HepG2 (cell line): ENCODE data around the gene ZNF276. TPM values are rescaled to one million over a fixed set of nuclear protein-coding genes. Genes with fewer than 3 reads are reported as not detected.

ENCODE experiments used
- ATF1 ChIP-seq: IDR thresholded peaks from 2 replicates; pipeline ENCODE4 v1.6.1; 2016; ENCODE audit warnings: mild to moderate bottlenecking, control low read depth
- ATF7-NPFF ChIP-seq: sonication (generic); formaldehyde crosslinking; IDR thresholded peaks from 2 replicates; pipeline ENCODE4 v1.8.1; 2023; ENCODE audit warnings: mild to moderate bottlenecking, low read depth, missing genetic modification reagents, moderate library complexity
- ELF4 ChIP-seq: sonication (generic); formaldehyde crosslinking; IDR thresholded peaks from 2 replicates; pipeline ENCODE4 v1.5.0; 2020; ENCODE audit warnings: missing genetic modification reagents, mild to moderate bottlenecking, moderate library complexity, borderline replicate concordance
- HES4 ChIP-seq: sonication (generic); formaldehyde crosslinking; IDR thresholded peaks from 2 replicates; pipeline ENCODE4 v1.9.0; 2021; ENCODE audit warnings: mild to moderate bottlenecking, missing genetic modification reagents, borderline replicate concordance
- HNRNPK ChIP-seq: fragments of 200-400 bp; formaldehyde crosslinking; IDR thresholded peaks from 2 replicates; pipeline ENCODE4 v1.6.1; 2018; ENCODE audit warnings: low read length, low read depth, moderate library complexity, mild to moderate bottlenecking; ENCODE audit not compliant: poor library complexity, severe bottlenecking
- LCORL ChIP-seq, 2 experiments: fragments of 450-650 bp in 1 of 2; sonication (generic) in 1 of 2; formaldehyde crosslinking in 1 of 2; IDR thresholded peaks; 2 replicates each; pipeline versions ENCODE4 v1.5.0 to v1.6.1; 2017 to 2020; ENCODE audit warnings: antibody characterized with exemption in 1 of 2, missing genetic modification reagents in 1 of 2
- NR2F1 ChIP-seq, 2 experiments: fragments of 450-650 bp in 1 of 2; formaldehyde crosslinking in 1 of 2; IDR thresholded peaks; 2 replicates each; pipeline versions ENCODE4 v1.5.0 to v1.6.1; 2016 to 2020; ENCODE audit warnings: mild to moderate bottlenecking in 1 of 2, missing compliant biosample characterization in 1 of 2, missing genetic modification reagents in 1 of 2, moderate library complexity in 1 of 2
- PHF5A ChIP-seq: IDR thresholded peaks from one replicate; pipeline ENCODE4 v1.6.1; 2018; ENCODE audit warnings: low read depth, missing genetic modification reagents; ENCODE audit not compliant: unreplicated experiment
- PRMT3 ChIP-seq: sonication (generic); formaldehyde crosslinking; IDR thresholded peaks from 2 replicates; pipeline ENCODE4 v1.8.1; 2022; ENCODE audit warnings: low read depth, mild to moderate bottlenecking, moderate library complexity, missing genetic modification reagents, borderline replicate concordance
- SP140L ChIP-seq: sonication (generic); formaldehyde crosslinking; IDR thresholded peaks from 2 replicates; pipeline ENCODE4 v1.4.0; 2020; ENCODE audit warnings: missing genetic modification reagents, borderline replicate concordance
- SP4 ChIP-seq: sonication (generic); formaldehyde crosslinking; IDR thresholded peaks from 2 replicates; pipeline ENCODE4 v1.8.1; 2023; ENCODE audit warnings: mild to moderate bottlenecking, missing genetic modification reagents
- ZNF160 ChIP-seq: sonication (generic); formaldehyde crosslinking; IDR thresholded peaks from 2 replicates; pipeline ENCODE4 v1.8.0; 2022; ENCODE audit warnings: mild to moderate bottlenecking, inconsistent platforms, missing genetic modification reagents
- ZNF670 ChIP-seq: sonication (generic); formaldehyde crosslinking; IDR thresholded peaks from 2 replicates; pipeline ENCODE4 v1.8.0; 2022; ENCODE audit warnings: mild to moderate bottlenecking, missing genetic modification reagents, borderline replicate concordance
- polyA plus RNA-seq, 8 experiments: library from polyadenylated mRNA; depleted of rRNA in 3 of 8; stranded (reverse) in 7 of 8; unstranded in 1 of 8; fragments of >200 nt; fragmentation: Illumina TruSeq in 4 of 8; extraction: Trizol in 4 of 8; gene quantifications; 2 replicates each; pipeline versions ENCODE4 v1.2.1 to v1.2.3, GENCODE V29; 2011 to 2016; ENCODE audit warnings: low read depth in 4 of 8, missing spikeins in 1 of 8, mixed read lengths in 1 of 8; ENCODE audit not compliant: insufficient read depth in 1 of 8
- total RNA-seq, 5 experiments: library from RNA; depleted of rRNA; stranded (reverse); fragments of >200 nt; fragmentation: Illumina TruSeq; extraction: Trizol; gene quantifications; 2 replicates each; pipeline ENCODE4 v1.2.3, GENCODE V29; 2016; ENCODE audit warnings: low read depth in 1 of 5
- TF ChIP-seq, protein P1 (sequence below): sonication (generic); formaldehyde crosslinking; IDR thresholded peaks from 2 replicates; pipeline ENCODE4 v1.5.1; 2020; ENCODE audit warnings: mild to moderate bottlenecking, missing genetic modification reagents, moderate library complexity
- TF ChIP-seq, protein P2 (sequence below): sonication (generic); formaldehyde crosslinking; IDR thresholded peaks from 2 replicates; pipeline ENCODE4 v1.4.0; 2020; ENCODE audit warnings: missing genetic modification reagents, borderline replicate concordance
- TF ChIP-seq, protein P3 (sequence below): sonication (generic); formaldehyde crosslinking; IDR thresholded peaks from 2 replicates; pipeline ENCODE4 v1.4.0; 2020; ENCODE audit warnings: missing genetic modification reagents
- TF ChIP-seq, protein P4 (sequence below): sonication (generic); formaldehyde crosslinking; IDR thresholded peaks from 2 replicates; pipeline ENCODE4 v1.4.0; 2020; ENCODE audit warnings: missing genetic modification reagents, borderline replicate concordance

ZNF276 gene
- total and polyA plus RNA-seq, 2 of the 13 experiments (the other 11 are each of a cell fraction or from before 2014, with no cell fraction given) = 17.7 to 18.0 TPM

DNA sequence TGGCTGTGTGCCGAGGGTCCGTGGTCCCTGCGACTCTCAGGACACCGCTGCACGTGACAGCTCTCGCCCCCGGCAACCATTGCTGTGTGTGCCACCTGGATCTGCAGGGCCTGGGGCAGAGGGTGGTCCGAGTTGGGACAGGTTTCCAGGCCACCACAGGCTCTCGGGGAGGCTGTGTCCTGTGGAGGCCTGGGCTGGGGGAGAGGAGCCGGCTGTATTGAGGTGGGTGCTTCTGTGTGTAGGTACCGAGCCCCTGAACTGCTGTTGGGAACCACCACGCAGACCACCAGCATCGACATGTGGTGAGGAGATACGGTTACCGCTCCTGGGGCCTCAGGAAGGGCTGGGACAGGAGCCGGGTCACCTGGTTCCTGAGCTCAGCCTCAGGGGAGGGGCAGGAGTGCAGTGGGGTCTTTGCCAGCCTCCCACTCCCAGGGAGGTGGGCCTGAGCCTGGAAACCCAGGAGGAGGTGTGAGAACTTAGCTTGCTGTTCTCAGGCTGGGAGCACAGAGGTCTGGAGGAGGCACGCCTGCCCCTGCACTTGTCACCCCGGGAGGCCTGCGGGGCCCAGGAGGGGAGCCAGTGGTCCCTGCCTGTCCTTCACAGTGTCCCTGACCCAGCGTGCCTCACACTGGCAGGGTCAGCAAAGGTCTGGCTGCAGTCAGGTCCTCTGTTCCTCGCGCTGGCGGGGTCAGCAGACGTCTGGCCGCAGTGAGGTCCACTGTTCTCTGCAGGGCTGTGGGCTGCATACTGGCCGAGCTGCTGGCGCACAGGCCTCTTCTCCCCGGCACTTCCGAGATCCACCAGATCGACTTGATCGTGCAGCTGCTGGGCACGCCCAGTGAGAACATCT is 27.2 kb upstream of the ZNF276 start (continued):
- TF ChIP-seq, protein P1, sequence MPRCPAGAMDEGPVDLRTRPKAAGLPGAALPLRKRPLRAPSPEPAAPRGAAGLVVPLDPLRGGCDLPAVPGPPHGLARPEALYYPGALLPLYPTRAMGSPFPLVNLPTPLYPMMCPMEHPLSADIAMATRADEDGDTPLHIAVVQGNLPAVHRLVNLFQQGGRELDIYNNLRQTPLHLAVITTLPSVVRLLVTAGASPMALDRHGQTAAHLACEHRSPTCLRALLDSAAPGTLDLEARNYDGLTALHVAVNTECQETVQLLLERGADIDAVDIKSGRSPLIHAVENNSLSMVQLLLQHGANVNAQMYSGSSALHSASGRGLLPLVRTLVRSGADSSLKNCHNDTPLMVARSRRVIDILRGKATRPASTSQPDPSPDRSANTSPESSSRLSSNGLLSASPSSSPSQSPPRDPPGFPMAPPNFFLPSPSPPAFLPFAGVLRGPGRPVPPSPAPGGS (CRISPR knock-in tag) = 0 out of 2 replicates have a peak, but pooled peaks have one; percentile 51
- peak; percentile 21 for TF ChIP-seq PHF5A (CRISPR knock-in tag)
- 0 out of 2 replicates have a peak, but pooled peaks have one; percentile 21 for TF ChIP-seq HES4 (CRISPR knock-in tag)
- TF ChIP-seq, protein P2, sequence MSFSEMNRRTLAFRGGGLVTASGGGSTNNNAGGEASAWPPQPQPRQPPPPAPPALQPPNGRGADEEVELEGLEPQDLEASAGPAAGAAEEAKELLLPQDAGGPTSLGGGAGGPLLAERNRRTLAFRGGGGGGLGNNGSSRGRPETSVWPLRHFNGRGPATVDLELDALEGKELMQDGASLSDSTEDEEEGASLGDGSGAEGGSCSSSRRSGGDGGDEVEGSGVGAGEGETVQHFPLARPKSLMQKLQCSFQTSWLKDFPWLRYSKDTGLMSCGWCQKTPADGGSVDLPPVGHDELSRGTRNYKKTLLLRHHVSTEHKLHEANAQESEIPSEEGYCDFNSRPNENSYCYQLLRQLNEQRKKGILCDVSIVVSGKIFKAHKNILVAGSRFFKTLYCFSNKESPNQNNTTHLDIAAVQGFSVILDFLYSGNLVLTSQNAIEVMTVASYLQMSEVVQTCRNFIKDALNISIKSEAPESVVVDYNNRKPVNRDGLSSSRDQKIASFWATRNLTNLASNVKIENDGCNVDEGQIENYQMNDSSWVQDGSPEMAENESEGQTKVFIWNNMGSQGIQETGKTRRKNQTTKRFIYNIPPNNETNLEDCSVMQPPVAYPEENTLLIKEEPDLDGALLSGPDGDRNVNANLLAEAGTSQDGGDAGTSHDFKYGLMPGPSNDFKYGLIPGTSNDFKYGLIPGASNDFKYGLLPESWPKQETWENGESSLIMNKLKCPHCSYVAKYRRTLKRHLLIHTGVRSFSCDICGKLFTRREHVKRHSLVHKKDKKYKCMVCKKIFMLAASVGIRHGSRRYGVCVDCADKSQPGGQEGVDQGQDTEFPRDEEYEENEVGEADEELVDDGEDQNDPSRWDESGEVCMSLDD (CRISPR knock-in tag) = no peak
- peak; percentile 33; the same call in 1 of the 2 replicates for TF ChIP-seq ZNF670
- TF ChIP-seq PRMT3 (CRISPR knock-in tag) = no peak
- no peak for TF ChIP-seq SP140L (CRISPR knock-in tag)
- peak; percentile 80 to 89; a peak in 2 of 4 replicates for TF ChIP-seq NR2F1 (CRISPR knock-in tag; IDR thresholded peaks at IDR 0.05)
- TF ChIP-seq, protein P3, sequence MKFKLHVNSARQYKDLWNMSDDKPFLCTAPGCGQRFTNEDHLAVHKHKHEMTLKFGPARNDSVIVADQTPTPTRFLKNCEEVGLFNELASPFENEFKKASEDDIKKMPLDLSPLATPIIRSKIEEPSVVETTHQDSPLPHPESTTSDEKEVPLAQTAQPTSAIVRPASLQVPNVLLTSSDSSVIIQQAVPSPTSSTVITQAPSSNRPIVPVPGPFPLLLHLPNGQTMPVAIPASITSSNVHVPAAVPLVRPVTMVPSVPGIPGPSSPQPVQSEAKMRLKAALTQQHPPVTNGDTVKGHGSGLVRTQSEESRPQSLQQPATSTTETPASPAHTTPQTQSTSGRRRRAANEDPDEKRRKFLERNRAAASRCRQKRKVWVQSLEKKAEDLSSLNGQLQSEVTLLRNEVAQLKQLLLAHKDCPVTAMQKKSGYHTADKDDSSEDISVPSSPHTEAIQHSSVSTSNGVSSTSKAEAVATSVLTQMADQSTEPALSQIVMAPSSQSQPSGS (CRISPR knock-in tag) = 0 out of 2 replicates have a peak, but pooled peaks have one; percentile 45
- peak; percentile 60; the same call in 1 of the 2 replicates for TF ChIP-seq SP4 (CRISPR knock-in tag)
- peak; percentile 57 for TF ChIP-seq ATF7-NPFF
- no peak for TF ChIP-seq ELF4 (CRISPR knock-in tag)
- TF ChIP-seq ZNF160 (CRISPR knock-in tag) = no peak
- no peak for TF ChIP-seq ATF1 (CRISPR knock-in tag)
- TF ChIP-seq LCORL (IDR thresholded peaks at IDR 0.05) = no peak
- peak; percentile 84 for TF ChIP-seq LCORL (CRISPR knock-in tag; IDR thresholded peaks at IDR 0.05)
- TF ChIP-seq HNRNPK = no peak
- TF ChIP-seq, protein P4, sequence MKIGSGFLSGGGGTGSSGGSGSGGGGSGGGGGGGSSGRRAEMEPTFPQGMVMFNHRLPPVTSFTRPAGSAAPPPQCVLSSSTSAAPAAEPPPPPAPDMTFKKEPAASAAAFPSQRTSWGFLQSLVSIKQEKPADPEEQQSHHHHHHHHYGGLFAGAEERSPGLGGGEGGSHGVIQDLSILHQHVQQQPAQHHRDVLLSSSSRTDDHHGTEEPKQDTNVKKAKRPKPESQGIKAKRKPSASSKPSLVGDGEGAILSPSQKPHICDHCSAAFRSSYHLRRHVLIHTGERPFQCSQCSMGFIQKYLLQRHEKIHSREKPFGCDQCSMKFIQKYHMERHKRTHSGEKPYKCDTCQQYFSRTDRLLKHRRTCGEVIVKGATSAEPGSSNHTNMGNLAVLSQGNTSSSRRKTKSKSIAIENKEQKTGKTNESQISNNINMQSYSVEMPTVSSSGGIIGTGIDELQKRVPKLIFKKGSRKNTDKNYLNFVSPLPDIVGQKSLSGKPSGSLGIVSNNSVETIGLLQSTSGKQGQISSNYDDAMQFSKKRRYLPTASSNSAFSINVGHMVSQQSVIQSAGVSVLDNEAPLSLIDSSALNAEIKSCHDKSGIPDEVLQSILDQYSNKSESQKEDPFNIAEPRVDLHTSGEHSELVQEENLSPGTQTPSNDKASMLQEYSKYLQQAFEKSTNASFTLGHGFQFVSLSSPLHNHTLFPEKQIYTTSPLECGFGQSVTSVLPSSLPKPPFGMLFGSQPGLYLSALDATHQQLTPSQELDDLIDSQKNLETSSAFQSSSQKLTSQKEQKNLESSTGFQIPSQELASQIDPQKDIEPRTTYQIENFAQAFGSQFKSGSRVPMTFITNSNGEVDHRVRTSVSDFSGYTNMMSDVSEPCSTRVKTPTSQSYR (CRISPR knock-in tag) = 0 out of 2 replicates have a peak, but pooled peaks have one; percentile 8
